BE2C (cell line): ENCODE data around the gene CORO2A.

Experiments
- DNase-seq: peaks from one replicate; pipeline ENCODE4 v3.0.0-alpha.2; 2020
- H3K27me3 ChIP-seq: fragments of 250-450 bp; sonication (Bioruptor Pico); 2 replicates; pipeline ENCODE4 v1.5.1; 2020; ENCODE audit warnings: mild to moderate bottlenecking
- H3K36me3 ChIP-seq: fragments of 250-450 bp; sonication (Bioruptor Pico); 2 replicates; pipeline ENCODE4 v1.5.1; 2020; ENCODE audit warnings: mild to moderate bottlenecking
- H3K4me1 ChIP-seq: fragments of 250-450 bp; sonication (Bioruptor Pico); 2 replicates; pipeline ENCODE4 v1.5.1; 2020
- H3K4me3 ChIP-seq: 2 replicates; pipeline ENCODE4 v1.5.1; 2011; ENCODE audit warnings: low read depth, low read length
- H3K9me3 ChIP-seq: fragments of 250-450 bp; sonication (Bioruptor Pico); 2 replicates; pipeline ENCODE4 v1.5.1; 2020
- CTCF ChIP-seq: IDR thresholded peaks from 2 replicates; pipeline ENCODE4 v1.5.1; 2012; ENCODE audit warnings: mild to moderate bottlenecking, low read depth, low read length

CORO2A gene

GRCh38 chr9:98222885-98223691 is 30.7 kb upstream of the CORO2A start:
- Histone ChIP-seq H3K9me3 (no peaks in the 10 kb centered on the region), H3K36me3 (no peaks in the 10 kb centered on the region), H3K4me1 (no peaks in the 10 kb centered on the region), H3K27me3 (no peaks in the 10 kb centered on the region), H3K4me3 (no peak overlapping the region)
- TF ChIP-seq CTCF: no peak
- no peak for DNase-seq

- no peak for TF ChIP-seq CTCF
- Histone ChIP-seq H3K4me3 (no peak overlapping the region), H3K27me3 (no peaks in the 10 kb centered on the region), H3K36me3 (no peaks in the 10 kb centered on the region), H3K4me1 (no peaks in the 10 kb centered on the region; the same call in 1 of the 2 replicates), H3K9me3 (no peaks in the 10 kb centered on the region)
- DNase-seq: no peak
Observed at GRCh38 chr9:98220911-98221310, 28.5 kb upstream of the CORO2A start.

- TF ChIP-seq CTCF: no peak
- Histone ChIP-seq H3K4me1 (no peaks in the 10 kb centered on the region; the same call in 1 of the 2 replicates), H3K4me3 (no peak overlapping the region)
Observed at GRCh38 chr9:98219794-98220370, 27.4 kb upstream of the CORO2A start.

GRCh38 chr9:98219364-98219716 is 26.9 kb upstream of the CORO2A start:
- DNase-seq: no peak
- no peak for TF ChIP-seq CTCF
- no peaks in the 10 kb centered on the region for H3K36me3 ChIP-seq
- H3K9me3 ChIP-seq: no peaks in the 10 kb centered on the region
- H3K27me3 ChIP-seq: no peaks in the 10 kb centered on the region
- H3K4me3 ChIP-seq: no peak overlapping the region
- no peaks in the 10 kb centered on the region; the same call in 1 of the 2 replicates for H3K4me1 ChIP-seq

More at GRCh38 chr9:98219794-98220370, 27.4 kb upstream of the CORO2A start:
- no peaks in the 10 kb centered on the region for H3K9me3 ChIP-seq
- no peak for DNase-seq
- H3K27me3 ChIP-seq: no peaks in the 10 kb centered on the region
- H3K36me3 ChIP-seq: no peaks in the 10 kb centered on the region

- no peaks in the 10 kb centered on the region; the same call in 1 of the 2 replicates for H3K4me1 ChIP-seq
- H3K27me3 ChIP-seq: no peaks in the 10 kb centered on the region
- no peaks in the 10 kb centered on the region for H3K36me3 ChIP-seq
- H3K4me3 ChIP-seq: no peak overlapping the region
- H3K9me3 ChIP-seq: no peaks in the 10 kb centered on the region
- DNase-seq: no peak
- no peak for TF ChIP-seq CTCF
Observed at GRCh38 chr9:98218562-98219363, 26.3 kb upstream of the CORO2A start.
